K562 (cell line): ENCODE results near the gene THAP5. TPM values are rescaled to one million over a fixed set of nuclear protein-coding genes. Genes with fewer than 3 reads are reported as not detected.

Experiments used
- DACH1 ChIP-seq: fragments of 450-650 bp; IDR thresholded peaks from 2 replicates; pipeline ENCODE4 v1.6.1; 2018; ENCODE audit not compliant: partially characterized antibody
- FOXO4 ChIP-seq: fragments of 450-650 bp; formaldehyde crosslinking; IDR thresholded peaks from 2 replicates; pipeline ENCODE4 v1.4.0; 2020; ENCODE audit warnings: mild to moderate bottlenecking, moderate library complexity
- GTF3C2 ChIP-seq: IDR thresholded peaks from 3 replicates; pipeline ENCODE4 v1.6.1; 2011; ENCODE audit warnings: borderline replicate concordance, mild to moderate bottlenecking, moderate library complexity; ENCODE audit not compliant: insufficient read length; ENCODE audit errors: extremely low read depth
- MGA ChIP-seq: fragments of 450-650 bp; IDR thresholded peaks from 2 replicates; pipeline ENCODE4 v1.6.1; 2016; ENCODE audit warnings: mild to moderate bottlenecking, moderate library complexity
- NFYB ChIP-seq: IDR thresholded peaks from 2 replicates; pipeline ENCODE4 v1.6.1; 2011; ENCODE audit warnings: mild to moderate bottlenecking, moderate library complexity; ENCODE audit not compliant: insufficient read length; ENCODE audit errors: extremely low read depth
- polyA plus RNA-seq, 8 experiments: library from polyadenylated mRNA; depleted of rRNA in 4 of 8; stranded (reverse) in 5 of 8; unstranded in 3 of 8; fragments of >200 nt; fragmentation: Nextera tagmentation in 2 of 8; fragmentation: Illumina TruSeq in 1 of 8; extraction: Ambion mirVana in 2 of 8; extraction: Trizol in 1 of 8; gene quantifications; 2 replicates each; pipeline versions ENCODE4 v1.2.1 to v1.2.3, GENCODE V29; 2011 to 2014; ENCODE audit warnings: inconsistent platforms in 1 of 8, missing spikeins in 1 of 8
- total RNA-seq, 7 experiments: library from RNA; depleted of rRNA in 6 of 7; stranded (reverse); fragments of >200 nt in 6 of 7; fragmentation: Illumina TruSeq in 2 of 7; extraction: Trizol in 2 of 7; gene quantifications; 2 replicates each; pipeline versions ENCODE4 v1.2.1 to v1.2.3, GENCODE V29; 2011 to 2021; ENCODE audit warnings: low replicate concordance in 1 of 7

Gene THAP5
- total and polyA plus RNA-seq, 9 of the 15 experiments (the other 6 are each of a cell fraction or from before 2014, with no cell fraction given) = 16.5 to 58.1 (median 28.2) TPM

GRCh38 chr7:108526768-108527017 is 42.8 kb downstream of the THAP5 start (continued):
- TF ChIP-seq MGA (no peak), DACH1 (no peak), GTF3C2 (no peak), NFYB (no peak), FOXO4 (CRISPR knock-in tag) (no peak)
- TF ChIP-seq, all 486 proteins: peak for 15
